Tibial artery (tissue), 4 donors: ENCODE results near the gene RPL22.

Experiments used
- DNase-seq, 2 donors: peaks; one replicate each; pipeline ENCODE4 v3.0.0-alpha.2; 2019
- H3K27ac ChIP-seq, 2 donors: fragments of 200-600 bp; sonication (generic) in 1 of 2; 1 replicate in 1 of 2; 2 replicates in 1 of 2; pipeline ENCODE4 v1.5.1; 2018 to 2019; ENCODE audit warnings: mild to moderate bottlenecking in 1 of 2
- H3K27me3 ChIP-seq, 2 donors: fragments of 200-600 bp; sonication (generic) in 1 of 2; one replicate each; pipeline versions ENCODE4 v1.5.1 to v1.6.0; 2016 to 2019
- H3K36me3 ChIP-seq, 3 donors: fragments of 200-600 bp; sonication (generic) in 2 of 3; one replicate each; pipeline ENCODE4 v1.5.1; 2016 to 2019; ENCODE audit warnings: mild to moderate bottlenecking in 2 of 3
- H3K4me1 ChIP-seq, 4 donors: fragments of 200-600 bp; sonication (generic) in 2 of 4; 1 replicate in 3 of 4; 2 replicates in 1 of 4; pipeline ENCODE4 v1.5.1; 2016 to 2019
- H3K4me3 ChIP-seq, 2 donors: fragments of 200-600 bp; sonication (generic) in 1 of 2; 1 replicate in 1 of 2; 2 replicates in 1 of 2; pipeline ENCODE4 v1.5.1; 2018 to 2019; ENCODE audit warnings: mild to moderate bottlenecking in 2 of 2
- H3K9me3 ChIP-seq, 3 donors: fragments of 200-600 bp; sonication (generic) in 1 of 3; one replicate each; pipeline ENCODE4 v1.5.1; 2016 to 2019
- CTCF ChIP-seq, 2 experiments: fragments of 200-600 bp in 1 of 2; fragments of 450-650 bp in 1 of 2; IDR thresholded peaks; one replicate each; pipeline ENCODE4 v1.5.1; 2017 to 2019; ENCODE audit warnings: antibody characterized with exemption in 2 of 2, mild to moderate bottlenecking in 1 of 2, moderate library complexity in 1 of 2
- intact Hi-C: fragments of 100-400 bp; cut with DNase I; formaldehyde crosslinking; loops from one replicate; pipeline ENCODE4 v1.15.0; 2023; ENCODE audit warnings: low total_unique reads

Gene RPL22

GRCh38 chr1:6241887-6242740, 42.7 kb upstream of the RPL22 start:
- Histone ChIP-seq H3K9me3 (no peaks in the 10 kb centered on the region), H3K4me3 (no peak overlapping the region), H3K27ac (no peak overlapping the region), H3K27me3 (peaks cover 15 to 82% of the 10 kb centered on the region in 2 donors), H3K4me1 (peaks cover 0 to 27% (median 19%) of the 10 kb centered on the region in 4 donors), H3K36me3 (no peaks in the 10 kb centered on the region)
- DNase-seq = no peak
- no peak for TF ChIP-seq CTCF (IDR thresholded peaks at IDR 0.05)
- intact Hi-C loops = loop anchor here (5.0 kb wide), 1 partner anchor 190 kb away; no protein-coding TSS in a partner anchor

GRCh38 chr1:6241107-6241886, 41.9 kb upstream of the RPL22 start:
- Histone ChIP-seq H3K27me3 (peaks cover 15 to 74% of the 10 kb centered on the region in 2 donors), H3K4me1 (peaks cover 0 to 27% (median 20%) of the 10 kb centered on the region in 4 donors), H3K4me3 (no peak overlapping the region), H3K27ac (no peak overlapping the region), H3K9me3 (no peaks in the 10 kb centered on the region), H3K36me3 (no peaks in the 10 kb centered on the region)
- no peak for TF ChIP-seq CTCF (IDR thresholded peaks at IDR 0.05)
- intact Hi-C loops = loop anchor here (5.0 kb wide), 1 partner anchor 189 kb away; no protein-coding TSS in a partner anchor
- no peak for DNase-seq

GRCh38 chr1:6239950-6240768, 40.8 kb upstream of the RPL22 start:
- Histone ChIP-seq H3K27me3 (peaks cover 10 to 62% of the 10 kb centered on the region in 2 donors), H3K9me3 (no peaks in the 10 kb centered on the region), H3K4me1 (peaks cover 0 to 19% (median 18%) of the 10 kb centered on the region in 4 donors), H3K36me3 (no peaks in the 10 kb centered on the region), H3K27ac (no peak overlapping the region), H3K4me3 (no peak overlapping the region)
- TF ChIP-seq CTCF (IDR thresholded peaks at IDR 0.05) = no peak
- no peak for DNase-seq
- intact Hi-C loops = loop anchor here (5.0 kb wide), 2 partner anchors 43 to 188 kb away; partner anchors contain the start of gene RPL22

GRCh38 chr1:6239213-6239752, 39.9 kb upstream of the RPL22 start:
- Histone ChIP-seq H3K27ac (no peak overlapping the region), H3K9me3 (no peaks in the 10 kb centered on the region), H3K27me3 (peaks cover 10 to 55% of the 10 kb centered on the region in 2 donors), H3K36me3 (no peaks in the 10 kb centered on the region), H3K4me3 (no peak overlapping the region), H3K4me1 (peaks cover 0 to 27% (median 24%) of the 10 kb centered on the region in 4 donors)
- no peak for TF ChIP-seq CTCF (IDR thresholded peaks at IDR 0.05)
- DNase-seq = no peak
- intact Hi-C loops = loop anchor here (5.0 kb wide), 1 partner anchor 42 kb away; the partner anchor contains the start of gene RPL22

- Histone ChIP-seq H3K9me3 (no peaks in the 10 kb centered on the region), H3K4me1 (peaks cover 0 to 26% (median 20%) of the 10 kb centered on the region in 4 donors), H3K27ac (no peak overlapping the region), H3K27me3 (peaks cover 0 to 33% of the 10 kb centered on the region in 2 donors), H3K36me3 (peaks cover 5 to 20% (median 14%) of the 10 kb centered on the region in 3 donors), H3K4me3 (no peak overlapping the region)
- TF ChIP-seq CTCF (IDR thresholded peaks at IDR 0.05) = no peak
- intact Hi-C loops = loop anchor here (5.0 kb wide), 1 partner anchor 40 kb away; the partner anchor contains the start of gene RPL22
- DNase-seq = no peak
These were observed 37.7 kb upstream of the RPL22 start for GRCh38 chr1:6237093-6237492.
